ENCODE results near the gene SP5. TPM values are rescaled to one million over a fixed set of nuclear protein-coding genes. Genes with fewer than 3 reads are reported as not detected.

Gene SP5
- total RNA-seq, 1 experiment from 2014 or later, result 161 TPM

GRCh38 chr2:170685591-170685990, 29.5 kb upstream of the SP5 start:
- H3K4me1 ChIP-seq, result no peaks in the 10 kb centered on the region
- Mint-ChIP-seq H3K36me3 (ENCODE audit: insufficient read depth, unreplicated experiment) (no peaks in the 10 kb centered on the region), H3K27me3 (ENCODE audit: insufficient read depth, unreplicated experiment) (no peaks in the 10 kb centered on the region), H3K4me1 (ENCODE audit: low read depth, unreplicated experiment) (peaks cover 8% of the 10 kb centered on the region), H3K9me3 (ENCODE audit: unreplicated experiment) (no peaks in the 10 kb centered on the region), H3K27ac (ENCODE audit: unreplicated experiment) (no peak overlapping the region), H3K4me3 (ENCODE audit: unreplicated experiment) (no peak overlapping the region)
- no peak overlapping the region for H3K4me3 ChIP-seq (ENCODE audit: low read depth, low read length)
- intact Hi-C loops (cut with micrococcal nuclease; ENCODE audit: unreplicated experiment), result no loop called here
- ChIA-PET CTCF (interaction anchor here (0.7 kb wide), 1 partner anchor 276 kb away, joined by 5 read pairs; no protein-coding TSS in a partner anchor), POLR2A (interaction anchor here (0.6 kb wide), 1 partner anchor 26 kb away, joined by 6 read pairs; no protein-coding TSS in a partner anchor)
- no peak for TF ChIP-seq CTCF (IDR thresholded peaks at IDR 0.05; ENCODE audit: insufficient read depth in 1 of 2, low read depth in 1 of 2, low read length in 1 of 2, severe bottlenecking in 1 of 2, unreplicated experiment in 1 of 2)
- no peaks in the 10 kb centered on the region for H3K36me3 ChIP-seq (ENCODE audit: control insufficient read depth, insufficient read depth, low read length)
- no peak for DNase-seq
- H3K9me3 ChIP-seq, result no peaks in the 10 kb centered on the region
- no TSS peak for BruUV-seq (replicated peaks)
- H3K27me3 ChIP-seq (replicated peaks; ENCODE audit: control insufficient read depth, insufficient read depth, low read length), result no peaks in the 10 kb centered on the region

- Mint-ChIP-seq H3K4me1 (ENCODE audit: low read depth, unreplicated experiment) (peaks cover 8% of the 10 kb centered on the region), H3K4me3 (ENCODE audit: unreplicated experiment) (no peak overlapping the region), H3K36me3 (ENCODE audit: insufficient read depth, unreplicated experiment) (no peaks in the 10 kb centered on the region), H3K27me3 (ENCODE audit: insufficient read depth, unreplicated experiment) (no peaks in the 10 kb centered on the region), H3K9me3 (ENCODE audit: unreplicated experiment) (no peaks in the 10 kb centered on the region), H3K27ac (ENCODE audit: unreplicated experiment) (no peak overlapping the region)
- POLR2A ChIA-PET, result no interaction called here
- BruUV-seq (replicated peaks), result no TSS peak
- CTCF ChIA-PET, result interaction anchor here (0.6 kb wide), 1 partner anchor 265 kb away, joined by 6 read pairs; no protein-coding TSS in a partner anchor
- no peak for TF ChIP-seq CTCF (IDR thresholded peaks at IDR 0.05; ENCODE audit: insufficient read depth in 1 of 2, low read depth in 1 of 2, low read length in 1 of 2, severe bottlenecking in 1 of 2, unreplicated experiment in 1 of 2)
- no peaks in the 10 kb centered on the region for H3K27me3 ChIP-seq (replicated peaks; ENCODE audit: control insufficient read depth, insufficient read depth, low read length)
- H3K4me3 ChIP-seq (ENCODE audit: low read depth, low read length), result no peak overlapping the region
- intact Hi-C loops (cut with micrococcal nuclease; ENCODE audit: unreplicated experiment), result no loop called here
- no peaks in the 10 kb centered on the region for H3K9me3 ChIP-seq
- H3K36me3 ChIP-seq (ENCODE audit: control insufficient read depth, insufficient read depth, low read length), result no peaks in the 10 kb centered on the region
- no peak for DNase-seq
- H3K4me1 ChIP-seq, result no peaks in the 10 kb centered on the region
These were observed 25.7 kb upstream of the SP5 start for GRCh38 chr2:170689481-170689880.

- ChIA-PET POLR2A (no interaction called here), CTCF (no interaction called here)
- no peak for TF ChIP-seq CTCF (IDR thresholded peaks at IDR 0.05; ENCODE audit: insufficient read depth in 1 of 2, low read depth in 1 of 2, low read length in 1 of 2, severe bottlenecking in 1 of 2, unreplicated experiment in 1 of 2)
These were observed 24.5 kb upstream of the SP5 start for GRCh38 chr2:170690640-170691039.

More at GRCh38 chr2:170690640-170691039, 24.5 kb upstream of the SP5 start:
- DNase-seq, result no peak
- Mint-ChIP-seq H3K36me3 (ENCODE audit: insufficient read depth, unreplicated experiment) (no peaks in the 10 kb centered on the region), H3K4me1 (ENCODE audit: low read depth, unreplicated experiment) (peaks cover 7% of the 10 kb centered on the region), H3K4me3 (ENCODE audit: unreplicated experiment) (no peak overlapping the region), H3K27ac (ENCODE audit: unreplicated experiment) (no peak overlapping the region), H3K9me3 (ENCODE audit: unreplicated experiment) (no peaks in the 10 kb centered on the region), H3K27me3 (ENCODE audit: insufficient read depth, unreplicated experiment) (no peaks in the 10 kb centered on the region)
- Histone ChIP-seq H3K4me3 (ENCODE audit: low read depth, low read length) (no peak overlapping the region), H3K4me1 (no peaks in the 10 kb centered on the region), H3K36me3 (ENCODE audit: control insufficient read depth, insufficient read depth, low read length) (no peaks in the 10 kb centered on the region), H3K27me3 (replicated peaks; ENCODE audit: control insufficient read depth, insufficient read depth, low read length) (no peaks in the 10 kb centered on the region), H3K9me3 (no peaks in the 10 kb centered on the region)
- intact Hi-C loops (cut with micrococcal nuclease; ENCODE audit: unreplicated experiment), result no loop called here
- BruUV-seq (replicated peaks), result no TSS peak

Data from Caco-2 (cell line).